Keratinocyte (primary cell): ENCODE measurements around the gene AIG1.

Experiments used
- CTCF ChIP-seq, 3 experiments: IDR thresholded peaks in 1 of 3; conservative IDR thresholded peaks in 1 of 3; optimal IDR thresholded peaks in 1 of 3; 2 replicates in 2 of 3; 3 replicates in 1 of 3; pipeline versions ENCODE3 to v1.5.1; 2011; ENCODE audit warnings: low read length in 3 of 3, mild to moderate bottlenecking in 3 of 3, moderate library complexity in 2 of 3, control low read depth in 1 of 3, inconsistent platforms in 1 of 3; ENCODE audit not compliant: insufficient read depth in 2 of 3; ENCODE audit errors: extremely low read depth in 1 of 3
- EZH2 ChIP-seq: IDR thresholded peaks from one replicate; pipeline ENCODE4 v1.6.1; 2012; ENCODE audit warnings: inconsistent platforms, mild to moderate bottlenecking, low read length, moderate library complexity

GRCh38 chr6:143279385-143279784, 218.7 kb downstream of the AIG1 start:
- no peak for TF ChIP-seq EZH2
- TF ChIP-seq CTCF (optimal IDR thresholded peaks at IDR 0.05 in 1 of 3, IDR thresholded peaks at IDR 0.05 in 1 of 3, conservative IDR thresholded peaks at IDR 0.05 in 1 of 3; ENCODE audit: extremely low read depth in 1 of 3, insufficient read depth in 2 of 3, low read length in 3 of 3): peak; percentile 18 to 69 (median 20)
